DMS 273 (cell line): Measurements from ENCODE around the gene ESPNL.
"Not testable (repeated sequence)": the region's sequence is repeated elsewhere in the genome, so short reads cannot be mapped to it uniquely, and the experiment has no call there.

ENCODE experiments used
- DNase-seq: peaks from one replicate; lab custom pipeline; 2025; ENCODE audit not compliant: unreplicated experiment; lab: John Stamatoyannopoulos, UW

Gene ESPNL

GRCh38 chr2:238114331-238114841 lies 14.2 kb downstream of the ESPNL start:
- DNase-seq: no peak

- DNase-seq: no peak
Observed at GRCh38 chr2:238114851-238115660, 14.9 kb downstream of the ESPNL start.

- DNase-seq: not testable (repeated sequence)
Observed at GRCh38 chr2:238115709-238116108, 15.6 kb downstream of the ESPNL start.

GRCh38 chr2:238116298-238117198 lies 16.4 kb downstream of the ESPNL start:
- no peak for DNase-seq

GRCh38 chr2:238117199-238118154 lies 17.3 kb downstream of the ESPNL start:
- DNase-seq: no peak

- peak; percentile 71 for DNase-seq
Observed at GRCh38 chr2:238119756-238120462, 19.8 kb downstream of the ESPNL start.

GRCh38 chr2:238120463-238121298 lies 20.5 kb downstream of the ESPNL start:
- peak; percentile 73 for DNase-seq

- no peak for DNase-seq
Observed at GRCh38 chr2:238121511-238122286, 21.6 kb downstream of the ESPNL start.

GRCh38 chr2:238122287-238123217 lies 22.4 kb downstream of the ESPNL start:
- no peak for DNase-seq

GRCh38 chr2:238123218-238123971 lies 23.3 kb downstream of the ESPNL start:
- DNase-seq: no peak

GRCh38 chr2:238123991-238124470 lies 23.9 kb downstream of the ESPNL start:
- no peak for DNase-seq

GRCh38 chr2:238124488-238125126 lies 24.5 kb downstream of the ESPNL start:
- DNase-seq: no peak

GRCh38 chr2:238125127-238125885 lies 25.2 kb downstream of the ESPNL start:
- DNase-seq: no peak

- no peak for DNase-seq
Observed at GRCh38 chr2:238126338-238126737, 26.2 kb downstream of the ESPNL start.

GRCh38 chr2:238126775-238127164 lies 26.6 kb downstream of the ESPNL start:
- DNase-seq: no peak
